ENCODE data around the gene RNF26. TPM values are rescaled to one million over a fixed set of nuclear protein-coding genes. Genes with fewer than 3 reads are reported as not detected.

The RNF26 gene
- total and polyA plus RNA-seq, 10 of the 15 experiments (the other 5 are each of a cell fraction or from before 2014, with no cell fraction given): 2.8 to 54.5 (median 17.7) TPM

DNA sequence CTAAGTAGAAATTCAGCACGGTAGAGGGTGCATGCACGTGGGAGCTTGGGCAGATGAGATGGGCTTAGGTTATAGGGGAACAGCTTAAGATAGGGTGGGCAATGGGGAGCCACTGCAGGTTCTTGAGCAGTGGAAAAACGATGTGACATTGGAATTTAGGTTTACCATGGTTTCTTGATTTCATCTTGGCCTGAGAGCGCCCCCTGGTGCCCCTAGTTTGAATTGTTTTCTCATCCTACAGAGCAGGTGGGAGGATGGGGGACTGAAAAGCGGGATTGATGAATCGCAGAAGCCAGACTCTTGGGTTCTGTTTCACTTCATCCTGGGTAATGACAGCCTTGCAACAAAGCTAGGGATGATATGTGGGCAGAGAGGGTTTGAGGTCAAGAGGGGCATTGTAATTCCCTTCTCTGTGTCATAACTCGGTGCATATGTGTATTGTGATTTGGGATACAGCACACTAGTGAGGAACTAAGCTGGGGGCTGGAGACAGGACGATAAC lies 10.7 kb upstream of the RNF26 start (continued):
- TF ChIP-seq PML (IDR thresholded peaks at IDR 0.05; ENCODE audit: low read length) (no peak), TCF3 (IDR thresholded peaks at IDR 0.05; ENCODE audit: borderline replicate concordance, insufficient read depth, low read depth, low read length) (no peak), ZSCAN29 (IDR thresholded peaks at IDR 0.05) (no peak), FOS (IDR thresholded peaks at IDR 0.05; ENCODE audit: borderline replicate concordance, extremely low read depth, insufficient read length) (no peak), SIN3A (IDR thresholded peaks at IDR 0.05; ENCODE audit: low read depth, low read length) (no peak), BCL11A (IDR thresholded peaks at IDR 0.05; ENCODE audit: low read depth, low read length) (no peak), CHD1 (IDR thresholded peaks at IDR 0.05; ENCODE audit: low read depth, low read length) (no peak), POLR2AphosphoS5 (IDR thresholded peaks at IDR 0.05; ENCODE audit: low read length) (no peak), LARP7 (IDR thresholded peaks at IDR 0.05) (no peak), GATAD2B (conservative IDR thresholded peaks at IDR 0.05; ENCODE audit: low read depth) (no peak), GABPA (IDR thresholded peaks at IDR 0.05; ENCODE audit: low read depth) (no peak), RELA (IDR thresholded peaks at IDR 0.05; ENCODE audit: borderline replicate concordance, partially characterized antibody) (peak; percentile 10), POLR2AphosphoS2 (IDR thresholded peaks at IDR 0.05; ENCODE audit: low read depth, low read length) (no peak), EZH2 (IDR thresholded peaks at IDR 0.05; ENCODE audit: borderline replicate concordance, control insufficient read depth, low read depth, low read length) (no peak), FOXK2 (IDR thresholded peaks at IDR 0.05) (no peak), EGR1 (IDR thresholded peaks at IDR 0.05; ENCODE audit: borderline replicate concordance in 1 of 2, low read depth in 2 of 2, low read length in 2 of 2) (0 out of 3 replicates have a peak, but pooled peaks of 1 of the 2 experiments have one; percentile 0), PAX5 (IDR thresholded peaks at IDR 0.05; ENCODE audit: borderline replicate concordance, low read depth, low read length) (no peak), RBBP5 (conservative IDR thresholded peaks at IDR 0.05) (no peak), HDGF (IDR thresholded peaks at IDR 0.05) (no peak), BRCA1 (IDR thresholded peaks at IDR 0.05; ENCODE audit: low read depth, low read length) (no peak)
- TF ChIP-seq, protein P1, sequence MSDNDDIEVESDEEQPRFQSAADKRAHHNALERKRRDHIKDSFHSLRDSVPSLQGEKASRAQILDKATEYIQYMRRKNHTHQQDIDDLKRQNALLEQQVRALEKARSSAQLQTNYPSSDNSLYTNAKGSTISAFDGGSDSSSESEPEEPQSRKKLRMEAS (IDR thresholded peaks at IDR 0.05; ENCODE audit: low read depth, low read length): no peak
- TF ChIP-seq, protein P2, sequence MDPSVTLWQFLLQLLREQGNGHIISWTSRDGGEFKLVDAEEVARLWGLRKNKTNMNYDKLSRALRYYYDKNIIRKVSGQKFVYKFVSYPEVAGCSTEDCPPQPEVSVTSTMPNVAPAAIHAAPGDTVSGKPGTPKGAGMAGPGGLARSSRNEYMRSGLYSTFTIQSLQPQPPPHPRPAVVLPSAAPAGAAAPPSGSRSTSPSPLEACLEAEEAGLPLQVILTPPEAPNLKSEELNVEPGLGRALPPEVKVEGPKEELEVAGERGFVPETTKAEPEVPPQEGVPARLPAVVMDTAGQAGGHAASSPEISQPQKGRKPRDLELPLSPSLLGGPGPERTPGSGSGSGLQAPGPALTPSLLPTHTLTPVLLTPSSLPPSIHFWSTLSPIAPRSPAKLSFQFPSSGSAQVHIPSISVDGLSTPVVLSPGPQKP (IDR thresholded peaks at IDR 0.05; ENCODE audit: low read depth, low read length): no peak
- TF ChIP-seq, protein P3, sequence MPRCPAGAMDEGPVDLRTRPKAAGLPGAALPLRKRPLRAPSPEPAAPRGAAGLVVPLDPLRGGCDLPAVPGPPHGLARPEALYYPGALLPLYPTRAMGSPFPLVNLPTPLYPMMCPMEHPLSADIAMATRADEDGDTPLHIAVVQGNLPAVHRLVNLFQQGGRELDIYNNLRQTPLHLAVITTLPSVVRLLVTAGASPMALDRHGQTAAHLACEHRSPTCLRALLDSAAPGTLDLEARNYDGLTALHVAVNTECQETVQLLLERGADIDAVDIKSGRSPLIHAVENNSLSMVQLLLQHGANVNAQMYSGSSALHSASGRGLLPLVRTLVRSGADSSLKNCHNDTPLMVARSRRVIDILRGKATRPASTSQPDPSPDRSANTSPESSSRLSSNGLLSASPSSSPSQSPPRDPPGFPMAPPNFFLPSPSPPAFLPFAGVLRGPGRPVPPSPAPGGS (IDR thresholded peaks at IDR 0.05; ENCODE audit: borderline replicate concordance, insufficient read depth, low read depth, low read length, poor library complexity, severe bottlenecking): no peak
- TF ChIP-seq, protein P4, sequence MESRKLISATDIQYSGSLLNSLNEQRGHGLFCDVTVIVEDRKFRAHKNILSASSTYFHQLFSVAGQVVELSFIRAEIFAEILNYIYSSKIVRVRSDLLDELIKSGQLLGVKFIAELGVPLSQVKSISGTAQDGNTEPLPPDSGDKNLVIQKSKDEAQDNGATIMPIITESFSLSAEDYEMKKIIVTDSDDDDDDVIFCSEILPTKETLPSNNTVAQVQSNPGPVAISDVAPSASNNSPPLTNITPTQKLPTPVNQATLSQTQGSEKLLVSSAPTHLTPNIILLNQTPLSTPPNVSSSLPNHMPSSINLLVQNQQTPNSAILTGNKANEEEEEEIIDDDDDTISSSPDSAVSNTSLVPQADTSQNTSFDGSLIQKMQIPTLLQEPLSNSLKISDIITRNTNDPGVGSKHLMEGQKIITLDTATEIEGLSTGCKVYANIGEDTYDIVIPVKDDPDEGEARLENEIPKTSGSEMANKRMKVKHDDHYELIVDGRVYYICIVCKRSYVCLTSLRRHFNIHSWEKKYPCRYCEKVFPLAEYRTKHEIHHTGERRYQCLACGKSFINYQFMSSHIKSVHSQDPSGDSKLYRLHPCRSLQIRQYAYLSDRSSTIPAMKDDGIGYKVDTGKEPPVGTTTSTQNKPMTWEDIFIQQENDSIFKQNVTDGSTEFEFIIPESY (IDR thresholded peaks at IDR 0.05): no peak
- TF ChIP-seq, protein P5, sequence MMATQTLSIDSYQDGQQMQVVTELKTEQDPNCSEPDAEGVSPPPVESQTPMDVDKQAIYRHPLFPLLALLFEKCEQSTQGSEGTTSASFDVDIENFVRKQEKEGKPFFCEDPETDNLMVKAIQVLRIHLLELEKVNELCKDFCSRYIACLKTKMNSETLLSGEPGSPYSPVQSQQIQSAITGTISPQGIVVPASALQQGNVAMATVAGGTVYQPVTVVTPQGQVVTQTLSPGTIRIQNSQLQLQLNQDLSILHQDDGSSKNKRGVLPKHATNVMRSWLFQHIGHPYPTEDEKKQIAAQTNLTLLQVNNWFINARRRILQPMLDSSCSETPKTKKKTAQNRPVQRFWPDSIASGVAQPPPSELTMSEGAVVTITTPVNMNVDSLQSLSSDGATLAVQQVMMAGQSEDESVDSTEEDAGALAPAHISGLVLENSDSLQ (IDR thresholded peaks at IDR 0.05): no peak
